K562 (cell line): ENCODE results near the gene LY6G6C. TPM values are rescaled to one million over a fixed set of nuclear protein-coding genes. Genes with fewer than 3 reads are reported as not detected.
A peak's percentile ranks its signal among the peaks of the same experiment; 100 is the strongest.

ENCODE experiments used
- ARID2 ChIP-seq: fragments of 450-650 bp; IDR thresholded peaks from 2 replicates; pipeline ENCODE4 v1.6.1; 2017; ENCODE audit warnings: antibody characterized with exemption, mild to moderate bottlenecking
- BMI1 ChIP-seq: fragments of 150-350 bp; IDR thresholded peaks from 2 replicates; pipeline ENCODE4 v1.6.1; 2014; ENCODE audit warnings: low read length
- ETV5 ChIP-seq: sonication (generic); formaldehyde crosslinking; IDR thresholded peaks from 2 replicates; pipeline ENCODE4 v1.4.0; 2020; ENCODE audit warnings: low read depth, mild to moderate bottlenecking, missing genetic modification reagents
- PML ChIP-seq: IDR thresholded peaks from 2 replicates; pipeline ENCODE4 v1.6.1; 2012; ENCODE audit warnings: low read length, inconsistent platforms
- SRF ChIP-seq, 2 experiments: fragments of 250-450, 450-650 bp in 1 of 2; sonication (Bioruptor Pico) in 1 of 2; sonication (generic) in 1 of 2; formaldehyde crosslinking; IDR thresholded peaks; 2 replicates each; pipeline versions ENCODE4 v1.5.0 to v1.5.1; 2020 to 2022; ENCODE audit warnings: mild to moderate bottlenecking in 1 of 2, missing genetic modification reagents in 1 of 2
- STAG1 ChIP-seq: sonication (generic); formaldehyde crosslinking; IDR thresholded peaks from 2 replicates; pipeline ENCODE4 v1.5.0; 2020; ENCODE audit warnings: missing genetic modification reagents, borderline replicate concordance
- TAF1 ChIP-seq: IDR thresholded peaks from 2 replicates; pipeline ENCODE4 v1.6.1; 2011; ENCODE audit warnings: mild to moderate bottlenecking, low read length, moderate library complexity; ENCODE audit not compliant: insufficient read depth, control insufficient read depth, severe bottlenecking; ENCODE audit errors: extremely low read depth
- TEAD2 ChIP-seq: fragments of 450-650 bp; IDR thresholded peaks from 2 replicates; pipeline ENCODE4 v1.6.1; 2016; ENCODE audit warnings: missing genetic modification characterization, control low read depth, missing compliant biosample characterization
- VEZF1 ChIP-seq: fragments of 200-800 bp; sonication (Bioruptor generic); IDR thresholded peaks from 2 replicates; pipeline ENCODE4 v1.6.1; 2017; ENCODE audit warnings: missing genetic modification characterization, missing compliant biosample characterization
- ZFP1 ChIP-seq: fragments of 450-650 bp; formaldehyde crosslinking; IDR thresholded peaks from 2 replicates; pipeline ENCODE4 v1.4.0; 2020; ENCODE audit warnings: mild to moderate bottlenecking, mixed read lengths
- polyA plus RNA-seq, 8 experiments: library from polyadenylated mRNA; depleted of rRNA in 4 of 8; stranded (reverse) in 5 of 8; unstranded in 3 of 8; fragments of >200 nt; fragmentation: Nextera tagmentation in 2 of 8; fragmentation: Illumina TruSeq in 1 of 8; extraction: Ambion mirVana in 2 of 8; extraction: Trizol in 1 of 8; gene quantifications; 2 replicates each; pipeline versions ENCODE4 v1.2.1 to v1.2.3, GENCODE V29; 2011 to 2014; ENCODE audit warnings: inconsistent platforms in 1 of 8, missing spikeins in 1 of 8
- total RNA-seq, 7 experiments: library from RNA; depleted of rRNA in 6 of 7; stranded (reverse); fragments of >200 nt in 6 of 7; fragmentation: Illumina TruSeq in 2 of 7; extraction: Trizol in 2 of 7; gene quantifications; 2 replicates each; pipeline versions ENCODE4 v1.2.1 to v1.2.3, GENCODE V29; 2011 to 2021; ENCODE audit warnings: low replicate concordance in 1 of 7
- TF ChIP-seq, protein P1 (sequence below): fragments of 250-450 bp; sonication (Bioruptor Pico); IDR thresholded peaks from 2 replicates; pipeline ENCODE4 v1.8.0; 2022; ENCODE audit warnings: moderate library complexity, mild to moderate bottlenecking, inconsistent platforms
- TF ChIP-seq, protein P2 (sequence below): fragments of 250-450 bp; sonication (Bioruptor Pico); IDR thresholded peaks from 2 replicates; pipeline ENCODE4 v1.5.0; 2020; ENCODE audit warnings: mild to moderate bottlenecking, borderline replicate concordance

LY6G6C gene
- total and polyA plus RNA-seq, 9 of the 15 experiments (the other 6 are each of a cell fraction or from before 2014, with no cell fraction given) = 0.06 to 0.20 TPM; not detected in 7

- TF ChIP-seq, protein P1, sequence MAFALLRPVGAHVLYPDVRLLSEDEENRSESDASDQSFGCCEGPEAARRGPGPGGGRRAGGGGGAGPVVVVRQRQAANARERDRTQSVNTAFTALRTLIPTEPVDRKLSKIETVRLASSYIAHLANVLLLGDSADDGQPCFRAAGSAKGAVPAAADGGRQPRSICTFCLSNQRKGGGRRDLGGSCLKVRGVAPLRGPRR = 0 out of 2 replicates have a peak, but pooled peaks have one; percentile 19
- TF ChIP-seq ZFP1 = no peak
- TF ChIP-seq PML = 0 out of 2 replicates have a peak, but pooled peaks have one; percentile 13
- no peak for TF ChIP-seq TEAD2 (tag)
- TF ChIP-seq TAF1 = no peak
- TF ChIP-seq, protein P2, sequence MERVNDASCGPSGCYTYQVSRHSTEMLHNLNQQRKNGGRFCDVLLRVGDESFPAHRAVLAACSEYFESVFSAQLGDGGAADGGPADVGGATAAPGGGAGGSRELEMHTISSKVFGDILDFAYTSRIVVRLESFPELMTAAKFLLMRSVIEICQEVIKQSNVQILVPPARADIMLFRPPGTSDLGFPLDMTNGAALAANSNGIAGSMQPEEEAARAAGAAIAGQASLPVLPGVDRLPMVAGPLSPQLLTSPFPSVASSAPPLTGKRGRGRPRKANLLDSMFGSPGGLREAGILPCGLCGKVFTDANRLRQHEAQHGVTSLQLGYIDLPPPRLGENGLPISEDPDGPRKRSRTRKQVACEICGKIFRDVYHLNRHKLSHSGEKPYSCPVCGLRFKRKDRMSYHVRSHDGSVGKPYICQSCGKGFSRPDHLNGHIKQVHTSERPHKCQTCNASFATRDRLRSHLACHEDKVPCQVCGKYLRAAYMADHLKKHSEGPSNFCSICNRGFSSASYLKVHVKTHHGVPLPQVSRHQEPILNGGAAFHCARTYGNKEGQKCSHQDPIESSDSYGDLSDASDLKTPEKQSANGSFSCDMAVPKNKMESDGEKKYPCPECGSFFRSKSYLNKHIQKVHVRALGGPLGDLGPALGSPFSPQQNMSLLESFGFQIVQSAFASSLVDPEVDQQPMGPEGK = no peak
- TF ChIP-seq ETV5 (CRISPR knock-in tag) = 0 out of 2 replicates have a peak, but pooled peaks have one; percentile 8
- TF ChIP-seq STAG1 = no peak
- no peak for TF ChIP-seq SRF (CRISPR knock-in tag; IDR thresholded peaks at IDR 0.05)
- no peak for TF ChIP-seq BMI1
- no peak for TF ChIP-seq VEZF1
- TF ChIP-seq ARID2 = no peak
- TF ChIP-seq, all 486 proteins: peak for 5
Measured at GRCh38 chr6:31741815-31742214, 20.3 kb upstream of the LY6G6C start (continued).
